Osteoblast (primary cell): ENCODE measurements around the gene DSTN. TPM values are rescaled to one million over a fixed set of nuclear protein-coding genes. Genes with fewer than 3 reads are reported as not detected.

ENCODE experiments used
- DNase-seq: peaks from one replicate; pipeline ENCODE4 v3.0.0; 2011; ENCODE audit warnings: low spot score, mixed read lengths; ENCODE audit not compliant: insufficient read length; ENCODE audit errors: missing footprints
- H2AFZ ChIP-seq: 2 replicates; pipeline ENCODE4 v1.6.0; 2011; ENCODE audit warnings: mild to moderate bottlenecking, low read length
- H3K27ac ChIP-seq: 2 replicates; pipeline ENCODE4 v1.5.1; 2011; ENCODE audit warnings: mild to moderate bottlenecking, low read depth, low read length, moderate library complexity
- H3K27me3 ChIP-seq: 2 replicates; pipeline ENCODE4 v1.6.0; 2012; ENCODE audit warnings: mild to moderate bottlenecking, control low read depth, inconsistent platforms, low read length, moderate library complexity; ENCODE audit not compliant: insufficient read depth
- H3K36me3 ChIP-seq: 2 replicates; pipeline ENCODE4 v1.5.1; 2011; ENCODE audit warnings: mild to moderate bottlenecking, low read length, control low read depth, moderate library complexity; ENCODE audit not compliant: insufficient read depth
- H3K4me1 ChIP-seq: 2 replicates; pipeline ENCODE4 v1.5.1; 2011; ENCODE audit warnings: mild to moderate bottlenecking, low read length, control low read depth, moderate library complexity; ENCODE audit not compliant: insufficient read depth
- H3K4me2 ChIP-seq: 2 replicates; pipeline ENCODE4 v1.6.0; 2011; ENCODE audit warnings: mild to moderate bottlenecking, low read length; ENCODE audit not compliant: insufficient read depth
- H3K4me3 ChIP-seq: fragments of 200-600 bp; sonication (generic); 3 replicates; pipeline ENCODE4 v1.5.1; 2012; ENCODE audit warnings: mild to moderate bottlenecking, low read length, inconsistent platforms; ENCODE audit not compliant: insufficient read depth
- H3K79me2 ChIP-seq: 2 replicates; pipeline ENCODE4 v1.6.0; 2012; ENCODE audit warnings: mild to moderate bottlenecking, low read length, control low read depth, inconsistent platforms; ENCODE audit not compliant: insufficient read depth
- H3K9me3 ChIP-seq: 2 replicates; pipeline ENCODE4 v1.5.1; 2011; ENCODE audit warnings: low read depth, low read length, control low read depth
- H4K20me1 ChIP-seq: 2 replicates; pipeline ENCODE4 v1.6.0; 2012; ENCODE audit warnings: mild to moderate bottlenecking, low read length, control low read depth; ENCODE audit not compliant: insufficient read depth
- CTCF ChIP-seq: IDR thresholded peaks from 2 replicates; pipeline ENCODE4 v1.5.1; 2011; ENCODE audit warnings: mild to moderate bottlenecking, low read depth, low read length, moderate library complexity; ENCODE audit errors: extremely low read depth
- total RNA-seq: library from RNA; depleted of rRNA; stranded (reverse); fragments of >200 nt; gene quantifications from 2 replicates; pipeline ENCODE4 v1.2.3, GENCODE V29; 2012

DSTN gene
- total RNA-seq, 1 donor, result 627 TPM

DNA sequence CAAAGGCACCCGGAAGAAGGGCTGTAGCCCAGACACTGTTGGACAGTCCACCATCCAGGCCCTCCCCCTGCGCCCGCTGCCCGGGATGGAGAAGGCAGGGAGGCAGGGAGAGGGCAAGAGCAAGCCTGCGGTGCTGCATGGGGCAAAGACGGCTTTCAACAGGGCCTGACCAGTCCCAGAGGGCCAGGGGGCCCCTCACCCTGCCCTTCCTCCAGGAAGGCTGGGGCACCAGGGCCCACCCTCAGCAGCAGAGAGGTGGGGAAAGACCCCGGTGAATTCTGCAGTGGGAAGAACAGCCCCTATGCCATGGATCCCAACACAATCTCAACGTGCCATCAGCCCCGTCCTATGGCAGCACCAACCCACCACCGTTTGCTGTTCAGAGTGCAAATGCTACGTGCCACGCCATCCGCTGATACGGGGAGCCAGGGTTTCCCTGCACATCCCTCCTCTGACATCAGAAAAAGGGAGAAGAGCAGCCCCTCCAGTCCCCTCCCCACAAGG lies 71.1 kb downstream of the DSTN start:
- H3K9me3 ChIP-seq, result no peaks in the 10 kb centered on the region
- no peaks in the 10 kb centered on the region for H3K27me3 ChIP-seq
- H3K27ac ChIP-seq, result no peak overlapping the region
- H3K4me2 ChIP-seq, result no peak overlapping the region
- peaks cover 16% of the 10 kb centered on the region for H3K4me1 ChIP-seq
- peaks cover 98% of the 10 kb centered on the region for H3K79me2 ChIP-seq
- H2AFZ ChIP-seq, result no peak overlapping the region
- TF ChIP-seq CTCF, result no peak
- peaks cover 82% of the 10 kb centered on the region for H3K36me3 ChIP-seq
- H4K20me1 ChIP-seq, result peaks cover 90% of the 10 kb centered on the region
- peak; percentile 30 for DNase-seq
- H3K4me3 ChIP-seq, result no peak overlapping the region

DNA sequence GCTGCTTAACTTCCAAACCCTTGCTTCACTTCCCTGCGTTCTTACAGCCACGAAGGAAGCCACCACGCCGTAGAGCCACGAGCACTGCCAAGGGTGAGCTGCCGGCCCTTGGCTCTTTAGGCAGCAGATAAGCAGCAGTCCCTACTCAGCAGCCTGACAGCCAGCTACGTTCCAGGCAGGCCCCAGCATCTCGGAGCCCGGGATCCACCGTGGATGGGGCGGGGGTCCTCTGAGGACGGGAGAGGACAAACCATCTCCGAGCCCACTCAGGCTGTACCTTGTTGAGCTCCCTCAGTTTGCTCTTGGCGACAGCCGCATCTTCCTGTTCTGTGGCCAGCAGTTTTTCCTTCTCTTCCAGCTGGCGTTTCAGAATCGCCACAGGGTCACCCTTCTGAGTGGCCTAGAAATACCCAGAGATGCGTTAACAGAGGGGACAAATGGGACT lies 71.7 kb downstream of the DSTN start:
- peaks cover 98% of the 10 kb centered on the region for H3K79me2 ChIP-seq
- peak; percentile 48 for DNase-seq
- peaks cover 94% of the 10 kb centered on the region for H4K20me1 ChIP-seq
- no peaks in the 10 kb centered on the region for H3K27me3 ChIP-seq
- peak overlapping the region; percentile 37 for H3K27ac ChIP-seq
- peaks cover 16% of the 10 kb centered on the region for H3K4me1 ChIP-seq
- no peak for TF ChIP-seq CTCF
- no peak overlapping the region for H2AFZ ChIP-seq
- H3K4me3 ChIP-seq, result no peak overlapping the region
- H3K9me3 ChIP-seq, result no peaks in the 10 kb centered on the region
- no peak overlapping the region for H3K4me2 ChIP-seq
- H3K36me3 ChIP-seq, result peaks cover 81% of the 10 kb centered on the region

- Histone ChIP-seq H3K9me3 (no peaks in the 10 kb centered on the region), H3K36me3 (peaks cover 81% of the 10 kb centered on the region), H2AFZ (no peak overlapping the region), H3K4me1 (peaks cover 16% of the 10 kb centered on the region), H3K79me2 (peaks cover 98% of the 10 kb centered on the region), H3K27ac (peak overlapping the region; percentile 37), H3K27me3 (no peaks in the 10 kb centered on the region), H3K4me3 (no peak overlapping the region), H3K4me2 (no peak overlapping the region), H4K20me1 (peaks cover 94% of the 10 kb centered on the region)
- DNase-seq, result peak; percentile 38
- no peak for TF ChIP-seq CTCF
Observed at GRCh38 chr20:17641993-17642392, 72.1 kb downstream of the DSTN start.

- peaks cover 94% of the 10 kb centered on the region for H4K20me1 ChIP-seq
- peaks cover 16% of the 10 kb centered on the region for H3K4me1 ChIP-seq
- H3K4me2 ChIP-seq, result no peak overlapping the region
- no peak overlapping the region for H2AFZ ChIP-seq
- peak overlapping the region; percentile 44 for H3K27ac ChIP-seq
- peak; percentile 55 for DNase-seq
- H3K27me3 ChIP-seq, result no peaks in the 10 kb centered on the region
- peaks cover 83% of the 10 kb centered on the region for H3K36me3 ChIP-seq
- H3K9me3 ChIP-seq, result no peaks in the 10 kb centered on the region
- peaks cover 98% of the 10 kb centered on the region for H3K79me2 ChIP-seq
- H3K4me3 ChIP-seq, result no peak overlapping the region
- TF ChIP-seq CTCF, result no peak
Observed at GRCh38 chr20:17642404-17643269, 72.8 kb downstream of the DSTN start.
